Umbilical cord (tissue), 2 donors: ENCODE results near the gene VEZF1. TPM values are rescaled to one million over a fixed set of nuclear protein-coding genes. Genes with fewer than 3 reads are reported as not detected.

Experiments used
- DNase-seq: peaks from one replicate; pipeline ENCODE4 v3.0.0-alpha.2; 2015; ENCODE audit warnings: low spot score
- total RNA-seq: library from RNA; depleted of rRNA; stranded (reverse); fragments of >200 nt; gene quantifications from one replicate; pipeline ENCODE4 v1.2.3, GENCODE V29; 2014; ENCODE audit warnings: low replicate concordance; ENCODE audit not compliant: insufficient read depth

Gene VEZF1
- total RNA-seq, 1 donor from 2014 or later = 50.3 TPM

- no peak for DNase-seq
Measured at GRCh38 chr17:57953219-57953618, 34.8 kb downstream of the VEZF1 start.

- peak; percentile 53 for DNase-seq
Measured at GRCh38 chr17:57949649-57950048, 38.4 kb downstream of the VEZF1 start.

- DNase-seq = peak; percentile 91
Measured at GRCh38 chr17:57948555-57949420, 39.3 kb downstream of the VEZF1 start.

- DNase-seq = no peak
Measured at GRCh38 chr17:57948169-57948554, 39.9 kb downstream of the VEZF1 start.

- no peak for DNase-seq
Measured at GRCh38 chr17:57947369-57947768, 40.7 kb downstream of the VEZF1 start.

GRCh38 chr17:57946798-57947358, 41.2 kb downstream of the VEZF1 start:
- peak; percentile 76 for DNase-seq

- DNase-seq = peak; percentile 75
Measured at GRCh38 chr17:57945996-57946797, 41.9 kb downstream of the VEZF1 start.

GRCh38 chr17:57944908-57945307, 43.1 kb downstream of the VEZF1 start:
- DNase-seq = peak; percentile 74

- peak; percentile 94 for DNase-seq
Measured at GRCh38 chr17:57943645-57944044, 44.4 kb downstream of the VEZF1 start.

GRCh38 chr17:57943140-57943539, 44.9 kb downstream of the VEZF1 start:
- DNase-seq = no peak

GRCh38 chr17:57941384-57942370, 46.4 kb downstream of the VEZF1 start:
- DNase-seq = no peak

GRCh38 chr17:57940653-57941329, 47.3 kb downstream of the VEZF1 start:
- no peak for DNase-seq

- no peak for DNase-seq
Measured at GRCh38 chr17:57940231-57940630, 47.8 kb downstream of the VEZF1 start.

- DNase-seq = no peak
Measured at GRCh38 chr17:57939797-57940196, 48.3 kb downstream of the VEZF1 start.

GRCh38 chr17:57938061-57938502, 50.0 kb downstream of the VEZF1 start:
- no peak for DNase-seq

GRCh38 chr17:57937492-57937891, 50.6 kb downstream of the VEZF1 start:
- no peak for DNase-seq

- DNase-seq = peak; percentile 81
Measured at GRCh38 chr17:57935833-57936807, 51.9 kb downstream of the VEZF1 start.

GRCh38 chr17:57931488-57932137, 56.4 kb downstream of the VEZF1 start:
- no peak for DNase-seq

GRCh38 chr17:57930239-57930638, 57.8 kb downstream of the VEZF1 start:
- no peak for DNase-seq
